Sigmoid colon (tissue), 7 donors: ENCODE results near the gene MYH10. TPM values are rescaled to one million over a fixed set of nuclear protein-coding genes. Genes with fewer than 3 reads are reported as not detected.

Experiments used
- DNase-seq: peaks from one replicate; pipeline ENCODE4 v3.0.0-alpha.2; 2019
- H3K27ac ChIP-seq, 4 donors: fragments of 200-600 bp; sonication (generic); one replicate each; pipeline ENCODE4 v1.5.1; 2016 to 2019; ENCODE audit warnings: mild to moderate bottlenecking in 1 of 4
- H3K27me3 ChIP-seq, 3 donors: fragments of 200-600 bp; sonication (generic); one replicate each; pipeline ENCODE4 v1.5.1; 2019; ENCODE audit warnings: mild to moderate bottlenecking in 1 of 3
- H3K36me3 ChIP-seq, 4 donors: fragments of 200-600 bp; sonication (generic); one replicate each; pipeline ENCODE4 v1.5.1; 2016 to 2019
- H3K4me1 ChIP-seq, 4 donors: fragments of 200-600 bp; sonication (generic); one replicate each; pipeline ENCODE4 v1.5.1; 2017 to 2019
- H3K4me3 ChIP-seq, 4 donors: fragments of 200-600 bp; sonication (generic); one replicate each; pipeline ENCODE4 v1.5.1; 2017 to 2019; ENCODE audit warnings: mild to moderate bottlenecking in 2 of 4, moderate library complexity in 1 of 4
- H3K9me3 ChIP-seq, 4 donors: fragments of 200-600 bp in 3 of 4; sonication (generic) in 3 of 4; one replicate each; pipeline versions ENCODE4 v1.5.1 to v1.6.1; 2013 to 2019
- EP300 ChIP-seq, 4 donors: sonication (generic); formaldehyde crosslinking; IDR thresholded peaks; one replicate each; pipeline ENCODE4 v1.6.1; 2017; ENCODE audit warnings: antibody characterized with exemption in 4 of 4
- POLR2A ChIP-seq, 2 donors: fragments of 450-650 bp; IDR thresholded peaks; one replicate each; pipeline ENCODE4 v1.6.1; 2016; ENCODE audit warnings: antibody characterized with exemption in 2 of 2, mild to moderate bottlenecking in 2 of 2, moderate library complexity in 2 of 2
- POLR2AphosphoS5 ChIP-seq, 4 donors: sonication (generic); formaldehyde crosslinking; IDR thresholded peaks; one replicate each; pipeline ENCODE4 v1.6.1; 2017; ENCODE audit warnings: antibody characterized with exemption in 4 of 4
- WGBS, 2 donors: extraction: QIAGEN DNeasy Blood & Tissue Kit; methylation state at CpG; one replicate each; pipeline ENCODE4 v1.1.7; 2013; 5-methylcytosine and 5-hydroxymethylcytosine counted together
- intact Hi-C: fragments of 100-400 bp; cut with DNase I; formaldehyde crosslinking; loops from one replicate; pipeline ENCODE4 v1.15.1; 2023
- polyA plus RNA-seq, 3 donors: library from polyadenylated mRNA; stranded (reverse); fragments of 200-250 nt; gene quantifications; one replicate each; pipeline ENCODE4 v1.2.3, GENCODE V29; 2013
- total RNA-seq, 4 donors: library from RNA; depleted of rRNA; stranded (reverse); fragments of >200 nt; gene quantifications; one replicate each; pipeline ENCODE4 v1.1.0, GENCODE V29; 2016
- TF ChIP-seq, protein P1 (sequence below), 4 experiments: fragments of 450-650 bp in 3 of 4; fragments of 200-600 bp in 1 of 4; IDR thresholded peaks; one replicate each; pipeline ENCODE4 v1.5.1; 2016 to 2019; ENCODE audit warnings: antibody characterized with exemption in 4 of 4, mild to moderate bottlenecking in 3 of 4, moderate library complexity in 2 of 4
- donor health status: healthy with polysubstance abuse.
- donor health status: Bipolar disorder and iron deficiency.
- donor health status: healthy.

MYH10 gene
- total and polyA plus RNA-seq, 7 donors = 0.92 to 34.6 (median 22.8) TPM

- no peak for TF ChIP-seq POLR2A (IDR thresholded peaks at IDR 0.05)
- no peak for TF ChIP-seq EP300 (IDR thresholded peaks at IDR 0.05)
- TF ChIP-seq POLR2AphosphoS5 (IDR thresholded peaks at IDR 0.05) = no peak
- H3K4me1 ChIP-seq = peaks cover 0 to 19% (median 0%) of the 10 kb centered on the region in 4 donors
- H3K27ac ChIP-seq = peak overlapping the region in 1 of 4 donors; percentile 51
- no peaks in the 10 kb centered on the region for H3K36me3 ChIP-seq
- H3K9me3 ChIP-seq = peaks cover 0 to 5% (median 0%) of the 10 kb centered on the region in 4 donors
- H3K4me3 ChIP-seq = no peak overlapping the region
- H3K27me3 ChIP-seq = no peaks in the 10 kb centered on the region
- WGBS, 2 donors = 31 to 54% methylated on average over 1 of the region's 1 CpG
- intact Hi-C loops = no loop called here
- no peak for DNase-seq
These were observed 43.1 kb upstream of the MYH10 start for GRCh38 chr17:8673612-8674011.

- H3K27ac ChIP-seq = no peak overlapping the region
These were observed 41.8 kb upstream of the MYH10 start for GRCh38 chr17:8672326-8672725.

GRCh38 chr17:8670421-8670820, 39.9 kb upstream of the MYH10 start:
- TF ChIP-seq, protein P1, sequence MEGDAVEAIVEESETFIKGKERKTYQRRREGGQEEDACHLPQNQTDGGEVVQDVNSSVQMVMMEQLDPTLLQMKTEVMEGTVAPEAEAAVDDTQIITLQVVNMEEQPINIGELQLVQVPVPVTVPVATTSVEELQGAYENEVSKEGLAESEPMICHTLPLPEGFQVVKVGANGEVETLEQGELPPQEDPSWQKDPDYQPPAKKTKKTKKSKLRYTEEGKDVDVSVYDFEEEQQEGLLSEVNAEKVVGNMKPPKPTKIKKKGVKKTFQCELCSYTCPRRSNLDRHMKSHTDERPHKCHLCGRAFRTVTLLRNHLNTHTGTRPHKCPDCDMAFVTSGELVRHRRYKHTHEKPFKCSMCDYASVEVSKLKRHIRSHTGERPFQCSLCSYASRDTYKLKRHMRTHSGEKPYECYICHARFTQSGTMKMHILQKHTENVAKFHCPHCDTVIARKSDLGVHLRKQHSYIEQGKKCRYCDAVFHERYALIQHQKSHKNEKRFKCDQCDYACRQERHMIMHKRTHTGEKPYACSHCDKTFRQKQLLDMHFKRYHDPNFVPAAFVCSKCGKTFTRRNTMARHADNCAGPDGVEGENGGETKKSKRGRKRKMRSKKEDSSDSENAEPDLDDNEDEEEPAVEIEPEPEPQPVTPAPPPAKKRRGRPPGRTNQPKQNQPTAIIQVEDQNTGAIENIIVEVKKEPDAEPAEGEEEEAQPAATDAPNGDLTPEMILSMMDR (IDR thresholded peaks at IDR 0.05) = no peak
- TF ChIP-seq POLR2A (IDR thresholded peaks at IDR 0.05) (no peak), POLR2AphosphoS5 (IDR thresholded peaks at IDR 0.05) (no peak)
- Histone ChIP-seq H3K4me1 (peaks cover 0 to 16% (median 0%) of the 10 kb centered on the region in 4 donors), H3K36me3 (no peaks in the 10 kb centered on the region), H3K27me3 (no peaks in the 10 kb centered on the region), H3K27ac (no peak overlapping the region), H3K4me3 (no peak overlapping the region), H3K9me3 (no peaks in the 10 kb centered on the region)
- DNase-seq = no peak
- WGBS, 2 donors = 55 to 56% methylated on average over 4 of the region's 4 CpGs
- intact Hi-C loops = no loop called here

More at GRCh38 chr17:8672326-8672725, 41.8 kb upstream of the MYH10 start:
- no peaks in the 10 kb centered on the region for H3K27me3 ChIP-seq
- WGBS, 2 donors = 89 to 92% methylated on average over 9 of the region's 9 CpGs
- no peak for DNase-seq
- no peak overlapping the region for H3K4me3 ChIP-seq
- peaks cover 0 to 19% (median 0%) of the 10 kb centered on the region in 4 donors for H3K4me1 ChIP-seq
- TF ChIP-seq EP300 (IDR thresholded peaks at IDR 0.05) = no peak
- TF ChIP-seq POLR2AphosphoS5 (IDR thresholded peaks at IDR 0.05) = no peak
- no peaks in the 10 kb centered on the region for H3K36me3 ChIP-seq
- intact Hi-C loops = no loop called here
- H3K9me3 ChIP-seq = no peaks in the 10 kb centered on the region

- Histone ChIP-seq H3K36me3 (no peaks in the 10 kb centered on the region), H3K9me3 (no peaks in the 10 kb centered on the region), H3K4me3 (no peak overlapping the region), H3K4me1 (no peaks in the 10 kb centered on the region), H3K27me3 (no peaks in the 10 kb centered on the region), H3K27ac (no peak overlapping the region)
- no peak for TF ChIP-seq EP300 (IDR thresholded peaks at IDR 0.05)
- TF ChIP-seq POLR2A (IDR thresholded peaks at IDR 0.05) = no peak
- TF ChIP-seq, protein P1 (IDR thresholded peaks at IDR 0.05) = no peak
- no peak for TF ChIP-seq POLR2AphosphoS5 (IDR thresholded peaks at IDR 0.05)
- WGBS, 2 donors = 94% methylated on average over 4 of the region's 4 CpGs
- no peak for DNase-seq
- intact Hi-C loops = no loop called here
These were observed 37.7 kb upstream of the MYH10 start for GRCh38 chr17:8668176-8668740.

- no peak for DNase-seq
- 82 to 85% methylated on average over 7 of the region's 7 CpGs for WGBS, 2 donors
- H3K27me3 ChIP-seq = no peaks in the 10 kb centered on the region
These were observed 36.9 kb upstream of the MYH10 start for GRCh38 chr17:8667421-8667820.

More at GRCh38 chr17:8667421-8667820, 36.9 kb upstream of the MYH10 start:
- intact Hi-C loops = no loop called here
- Histone ChIP-seq H3K36me3 (no peaks in the 10 kb centered on the region), H3K4me3 (no peak overlapping the region), H3K4me1 (no peaks in the 10 kb centered on the region), H3K27ac (no peak overlapping the region), H3K9me3 (no peaks in the 10 kb centered on the region)
- no peak for TF ChIP-seq EP300 (IDR thresholded peaks at IDR 0.05)
- TF ChIP-seq POLR2AphosphoS5 (IDR thresholded peaks at IDR 0.05) = no peak
- TF ChIP-seq, protein P1 (IDR thresholded peaks at IDR 0.05) = no peak
- TF ChIP-seq POLR2A (IDR thresholded peaks at IDR 0.05) = no peak
